H9 (cell line): ENCODE measurements around the gene PCDHA11. TPM values are rescaled to one million over a fixed set of nuclear protein-coding genes. Genes with fewer than 3 reads are reported as not detected.

ENCODE experiments used
- DNase-seq: peaks from one replicate; pipeline ENCODE4 v3.0.0-alpha.2; 2017
- H2AFZ ChIP-seq: one replicate; pipeline ENCODE4 v1.6.1; 2013; ENCODE audit warnings: mild to moderate bottlenecking, low read length, control low read depth, moderate library complexity
- H2AK5ac ChIP-seq: 2 replicates; pipeline ENCODE4 v1.6.1; 2013; ENCODE audit warnings: low read length, control low read depth, mixed read lengths; ENCODE audit not compliant: insufficient read length
- H2BK120ac ChIP-seq: one replicate; pipeline ENCODE4 v1.6.1; 2013; ENCODE audit warnings: low read depth, mild to moderate bottlenecking, low read length, control low read depth, inconsistent platforms; ENCODE audit not compliant: poor library complexity, severe bottlenecking
- H2BK12ac ChIP-seq: 2 replicates; pipeline ENCODE4 v1.6.1; 2013; ENCODE audit warnings: low read length, control low read depth, mixed read lengths, low read depth; ENCODE audit not compliant: insufficient read length
- H2BK15ac ChIP-seq: 2 replicates; pipeline ENCODE4 v1.6.1; 2013; ENCODE audit warnings: low read depth, low read length, control low read depth
- H2BK20ac ChIP-seq: one replicate; pipeline ENCODE4 v1.6.1; 2013; ENCODE audit warnings: low read depth, mild to moderate bottlenecking, low read length, control low read depth, inconsistent platforms; ENCODE audit not compliant: poor library complexity, severe bottlenecking
- H2BK5ac ChIP-seq: 2 replicates; pipeline ENCODE4 v1.6.1; 2013; ENCODE audit warnings: low read length, control low read depth, mixed read lengths; ENCODE audit not compliant: insufficient read length
- H3K14ac ChIP-seq: 2 replicates; pipeline ENCODE4 v1.6.1; 2013; ENCODE audit warnings: low read length, control low read depth; ENCODE audit not compliant: insufficient read depth
- H3K18ac ChIP-seq: 2 replicates; pipeline ENCODE4 v1.6.1; 2013; ENCODE audit warnings: low read depth, mild to moderate bottlenecking, mixed read lengths, low read length, control low read depth; ENCODE audit not compliant: insufficient read length
- H3K23ac ChIP-seq: 2 replicates; pipeline ENCODE4 v1.6.1; 2013; ENCODE audit warnings: low read length, control low read depth, mixed read lengths, low read depth; ENCODE audit not compliant: insufficient read length
- H3K23me2 ChIP-seq: 2 replicates; pipeline ENCODE4 v1.6.1; 2013; ENCODE audit warnings: low read depth, mild to moderate bottlenecking, mixed read lengths, low read length, control low read depth; ENCODE audit not compliant: insufficient read length, poor library complexity, severe bottlenecking
- H3K27ac ChIP-seq: 2 replicates; pipeline ENCODE4 v1.5.1; 2013; ENCODE audit warnings: low read length, control low read depth, mixed read lengths, low read depth; ENCODE audit not compliant: insufficient read length
- H3K27me3 ChIP-seq: 2 replicates; pipeline ENCODE4 v1.6.1; 2013; ENCODE audit warnings: low read length, control low read depth, inconsistent platforms; ENCODE audit not compliant: insufficient read depth
- H3K4ac ChIP-seq: 2 replicates; pipeline ENCODE4 v1.6.1; 2013; ENCODE audit warnings: low read depth, mild to moderate bottlenecking, control low read depth, inconsistent platforms, low read length, moderate library complexity
- H3K4me1 ChIP-seq: 2 replicates; pipeline ENCODE4 v1.6.1; 2013; ENCODE audit warnings: low read length, control low read depth, inconsistent platforms; ENCODE audit not compliant: insufficient read depth
- H3K4me2 ChIP-seq: 2 replicates; pipeline ENCODE4 v1.6.1; 2013; ENCODE audit warnings: low read length, control low read depth, mixed read lengths; ENCODE audit not compliant: insufficient read length, insufficient read depth
- H3K56ac ChIP-seq: 2 replicates; pipeline ENCODE4 v1.6.1; 2013; ENCODE audit warnings: low read depth, mild to moderate bottlenecking, mixed read lengths, low read length, control low read depth; ENCODE audit not compliant: insufficient read length
- H3K79me1 ChIP-seq: 2 replicates; pipeline ENCODE4 v1.6.1; 2013; ENCODE audit warnings: low read depth, mild to moderate bottlenecking, moderate library complexity, low read length, control low read depth, inconsistent platforms; ENCODE audit not compliant: insufficient read depth, poor library complexity, severe bottlenecking
- H3K79me2 ChIP-seq: 2 replicates; pipeline ENCODE4 v1.6.1; 2013; ENCODE audit warnings: low read length, control low read depth, inconsistent platforms; ENCODE audit not compliant: insufficient read depth
- H3K9ac ChIP-seq: 2 replicates; pipeline ENCODE4 v1.6.1; 2013; ENCODE audit warnings: low read length, control low read depth, mixed read lengths; ENCODE audit not compliant: insufficient read length; ENCODE audit errors: extremely low read depth
- H3K9me3 ChIP-seq: one replicate; pipeline ENCODE4 v1.6.1; 2013; ENCODE audit warnings: low read depth, low read length, inconsistent platforms; ENCODE audit not compliant: control insufficient read depth
- H3T11ph ChIP-seq: one replicate; pipeline ENCODE4 v1.6.1; 2013; ENCODE audit warnings: mild to moderate bottlenecking, low read length, control low read depth, inconsistent platforms
- H4K20me1 ChIP-seq: one replicate; pipeline ENCODE4 v1.6.1; 2013; ENCODE audit not compliant: control insufficient read depth, insufficient read length, insufficient read depth
- H4K5ac ChIP-seq: 2 replicates; pipeline ENCODE4 v1.6.1; 2013; ENCODE audit warnings: low read depth, mild to moderate bottlenecking, mixed read lengths, low read length, control low read depth; ENCODE audit not compliant: insufficient read length
- H4K8ac ChIP-seq: replicated peaks from 2 replicates; pipeline ENCODE4 v1.6.1; 2013; ENCODE audit warnings: low read length, control low read depth, mixed read lengths, low read depth; ENCODE audit not compliant: insufficient read length
- H4K91ac ChIP-seq: 2 replicates; pipeline ENCODE4 v1.6.1; 2013; ENCODE audit warnings: low read depth, mild to moderate bottlenecking, moderate library complexity, mixed read lengths, low read length, control low read depth; ENCODE audit not compliant: insufficient read length
- H3K27ac Mint-ChIP-seq, 3 experiments: 2 replicates in 2 of 3; 3 replicates in 1 of 3; pipeline ENCODE4 v1.8.0; 2020 to 2021; ENCODE audit warnings: mixed read lengths in 3 of 3, mild to moderate bottlenecking in 1 of 3, moderate library complexity in 1 of 3
- H3K27me3 Mint-ChIP-seq: 2 replicates; pipeline ENCODE4 v1.8.0; 2021; ENCODE audit warnings: low read depth, mild to moderate bottlenecking, moderate library complexity, mixed read lengths
- H3K36me3 Mint-ChIP-seq, 3 experiments: 2 replicates in 2 of 3; 3 replicates in 1 of 3; pipeline ENCODE4 v1.8.0; 2020 to 2021; ENCODE audit warnings: low read depth in 3 of 3, mixed read lengths in 3 of 3; ENCODE audit not compliant: insufficient read depth in 1 of 3
- H3K4me1 Mint-ChIP-seq, 2 experiments: 2 replicates each; pipeline ENCODE4 v1.8.0; 2020; ENCODE audit warnings: mixed read lengths in 2 of 2
- H3K4me3 Mint-ChIP-seq, 2 experiments: 2 replicates in 1 of 2; 3 replicates in 1 of 2; pipeline ENCODE4 v1.8.0; 2020 to 2021; ENCODE audit warnings: mild to moderate bottlenecking in 2 of 2, mixed read lengths in 2 of 2, moderate library complexity in 1 of 2
- H3K9me3 Mint-ChIP-seq, 2 experiments: 2 replicates in 1 of 2; 3 replicates in 1 of 2; pipeline ENCODE4 v1.8.0; 2020; ENCODE audit warnings: mild to moderate bottlenecking in 2 of 2, mixed read lengths in 2 of 2, moderate library complexity in 1 of 2
- WGBS: extraction: QIAGEN DNeasy Blood & Tissue Kit; methylation state at CpG from one replicate; pipeline ENCODE4 v1.1.7; 2013; ENCODE audit warnings: missing lambda C conversion rate, low lambda C conversion rate, mixed read lengths; ENCODE audit not compliant: insufficient read length; ENCODE audit errors: extremely low coverage; 5-methylcytosine and 5-hydroxymethylcytosine counted together
- total RNA-seq: library from RNA; stranded (reverse); gene quantifications from 2 replicates; pipeline ENCODE4 v1.2.1, GENCODE V29; 2021
- TF ChIP-seq, protein P1 (sequence below): fragments of 200-600 bp; sonication (generic); conservative IDR thresholded peaks from 3 replicates; pipeline ENCODE4 v1.8.0; 2021; ENCODE audit warnings: antibody characterized with exemption, mild to moderate bottlenecking

Gene PCDHA11
- total RNA-seq, 1 experiment from 2014 or later = 6.3 TPM

DNA sequence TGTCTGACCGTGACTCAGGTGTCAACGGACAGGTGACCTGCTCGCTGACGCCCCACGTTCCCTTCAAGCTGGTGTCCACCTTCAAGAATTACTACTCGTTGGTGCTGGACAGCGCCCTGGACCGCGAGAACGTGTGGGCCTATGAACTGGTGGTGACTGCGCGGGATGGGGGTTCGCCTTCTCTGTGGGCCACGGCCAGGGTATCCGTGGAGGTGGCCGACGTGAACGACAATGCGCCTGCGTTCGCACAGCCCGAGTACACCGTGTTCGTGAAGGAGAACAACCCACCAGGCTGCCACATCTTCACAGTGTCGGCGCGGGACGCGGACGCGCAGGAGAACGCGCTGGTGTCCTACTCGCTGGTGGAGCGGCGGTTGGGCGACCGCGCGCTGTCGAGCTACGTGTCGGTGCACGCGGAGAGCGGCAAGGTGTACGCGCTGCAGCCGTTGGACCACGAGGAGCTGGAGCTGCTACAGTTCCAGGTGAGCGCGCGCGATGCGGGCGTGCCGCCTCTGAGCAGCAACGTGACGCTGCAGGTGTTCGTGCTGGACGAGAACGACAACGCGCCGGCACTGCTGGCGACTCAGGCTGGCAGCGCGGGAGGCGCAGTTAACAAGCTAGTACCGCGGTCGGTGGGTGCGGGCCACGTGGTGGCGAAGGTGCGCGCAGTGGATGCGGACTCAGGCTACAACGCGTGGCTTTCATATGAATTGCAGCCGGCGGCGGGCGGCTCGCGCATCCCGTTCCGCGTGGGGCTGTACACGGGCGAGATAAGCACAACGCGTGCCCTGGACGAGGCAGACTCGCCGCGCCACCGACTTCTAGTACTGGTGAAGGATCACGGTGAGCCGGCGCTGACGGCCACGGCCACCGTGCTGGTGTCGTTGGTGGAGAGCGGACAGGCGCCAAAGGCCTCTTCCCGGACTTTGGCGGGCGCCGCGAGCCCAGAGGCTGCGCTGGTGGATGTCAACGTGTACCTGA, 1.8 kb downstream of the PCDHA11 start:
- Mint-ChIP-seq H3K4me1 (peaks cover 8 to 10% of the 10 kb centered on the region in 2 experiments; a peak in 2 of 4 replicates), H3K27me3 (no peaks in the 10 kb centered on the region), H3K36me3 (peaks cover 21 to 36% (median 32%) of the 10 kb centered on the region in 3 experiments), H3K9me3 (peaks cover 5 to 12% of the 10 kb centered on the region in 2 experiments), H3K4me3 (peak overlapping the region in 1 of 2 experiments; percentile 87; a peak in 1 of 5 replicates), H3K27ac (no peak overlapping the region)
- H3K23ac ChIP-seq = no peak overlapping the region
- no peaks in the 10 kb centered on the region for H4K20me1 ChIP-seq
- no peak overlapping the region for H2BK5ac ChIP-seq
- H3K14ac ChIP-seq = no peak overlapping the region; the same call in 1 of the 2 replicates
- no CpG with 5 or more reads among the region's 114 CpGs for WGBS
- H3K4me2 ChIP-seq = no peak overlapping the region
- no peaks in the 10 kb centered on the region for H3K23me2 ChIP-seq
- H3T11ph ChIP-seq = no peak overlapping the region
- H2BK20ac ChIP-seq = no peak overlapping the region
- H2AFZ ChIP-seq = no peak overlapping the region
- no peak overlapping the region for H4K91ac ChIP-seq
- H3K27ac ChIP-seq = no peak overlapping the region
- no peaks in the 10 kb centered on the region for H3K4me1 ChIP-seq
- H3K56ac ChIP-seq = no peak overlapping the region
- no peak overlapping the region for H2BK15ac ChIP-seq
- H3K79me2 ChIP-seq = peaks cover 5% of the 10 kb centered on the region; the same call in 1 of the 2 replicates
- no peaks in the 10 kb centered on the region for H3K27me3 ChIP-seq
- no peak for DNase-seq
- H2BK12ac ChIP-seq = no peak overlapping the region
- no peak overlapping the region for H3K18ac ChIP-seq
- no peak overlapping the region for H3K4ac ChIP-seq
- no peak overlapping the region for H3K9ac ChIP-seq
- H4K8ac ChIP-seq = no peak overlapping the region
- TF ChIP-seq, protein P1, sequence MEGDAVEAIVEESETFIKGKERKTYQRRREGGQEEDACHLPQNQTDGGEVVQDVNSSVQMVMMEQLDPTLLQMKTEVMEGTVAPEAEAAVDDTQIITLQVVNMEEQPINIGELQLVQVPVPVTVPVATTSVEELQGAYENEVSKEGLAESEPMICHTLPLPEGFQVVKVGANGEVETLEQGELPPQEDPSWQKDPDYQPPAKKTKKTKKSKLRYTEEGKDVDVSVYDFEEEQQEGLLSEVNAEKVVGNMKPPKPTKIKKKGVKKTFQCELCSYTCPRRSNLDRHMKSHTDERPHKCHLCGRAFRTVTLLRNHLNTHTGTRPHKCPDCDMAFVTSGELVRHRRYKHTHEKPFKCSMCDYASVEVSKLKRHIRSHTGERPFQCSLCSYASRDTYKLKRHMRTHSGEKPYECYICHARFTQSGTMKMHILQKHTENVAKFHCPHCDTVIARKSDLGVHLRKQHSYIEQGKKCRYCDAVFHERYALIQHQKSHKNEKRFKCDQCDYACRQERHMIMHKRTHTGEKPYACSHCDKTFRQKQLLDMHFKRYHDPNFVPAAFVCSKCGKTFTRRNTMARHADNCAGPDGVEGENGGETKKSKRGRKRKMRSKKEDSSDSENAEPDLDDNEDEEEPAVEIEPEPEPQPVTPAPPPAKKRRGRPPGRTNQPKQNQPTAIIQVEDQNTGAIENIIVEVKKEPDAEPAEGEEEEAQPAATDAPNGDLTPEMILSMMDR = no peak
- H3K9me3 ChIP-seq = no peaks in the 10 kb centered on the region
- H2AK5ac ChIP-seq = no peak overlapping the region
- no peaks in the 10 kb centered on the region for H3K79me1 ChIP-seq
- no peak overlapping the region for H4K5ac ChIP-seq
- H2BK120ac ChIP-seq = no peak overlapping the region
